HepG2 (cell line): ENCODE data around the gene MXRA7. TPM values are rescaled to one million over a fixed set of nuclear protein-coding genes. Genes with fewer than 3 reads are reported as not detected.
A peak's percentile ranks its signal among the peaks of the same experiment; 100 is the strongest.

Source experiments
- ATAD3A ChIP-seq: sonication (generic); formaldehyde crosslinking; IDR thresholded peaks from 2 replicates; pipeline ENCODE4 v1.4.0; 2020; ENCODE audit warnings: missing genetic modification reagents
- ELF4 ChIP-seq: sonication (generic); formaldehyde crosslinking; IDR thresholded peaks from 2 replicates; pipeline ENCODE4 v1.5.0; 2020; ENCODE audit warnings: missing genetic modification reagents, mild to moderate bottlenecking, moderate library complexity, borderline replicate concordance
- ETV6 ChIP-seq: sonication (generic); formaldehyde crosslinking; conservative IDR thresholded peaks from 2 replicates; pipeline ENCODE4 v1.4.0; 2020; ENCODE audit warnings: missing genetic modification reagents
- FOXO1 ChIP-seq: sonication (generic); formaldehyde crosslinking; IDR thresholded peaks from 2 replicates; pipeline ENCODE4 v1.4.0; 2020; ENCODE audit warnings: missing genetic modification reagents
- ISL2 ChIP-seq: sonication (generic); formaldehyde crosslinking; IDR thresholded peaks from 2 replicates; pipeline ENCODE4 v1.5.0; 2020; ENCODE audit warnings: missing genetic modification reagents
- JARID2 ChIP-seq: sonication (generic); formaldehyde crosslinking; IDR thresholded peaks from 2 replicates; pipeline ENCODE4 v1.8.1; 2023; ENCODE audit warnings: missing genetic modification reagents, inconsistent platforms; ENCODE audit not compliant: insufficient replicate concordance
- JUN ChIP-seq: sonication (generic); formaldehyde crosslinking; IDR thresholded peaks from 2 replicates; pipeline ENCODE4 v1.4.0; 2020; ENCODE audit warnings: mild to moderate bottlenecking, missing genetic modification reagents
- KDM3A ChIP-seq: IDR thresholded peaks from 2 replicates; pipeline ENCODE4 v1.6.1; 2018; ENCODE audit warnings: low read depth, missing compliant biosample characterization
- KLF13 ChIP-seq: sonication (generic); formaldehyde crosslinking; IDR thresholded peaks from 2 replicates; pipeline ENCODE4 v1.4.0; 2020; ENCODE audit warnings: mild to moderate bottlenecking, missing genetic modification reagents
- MEF2D ChIP-seq: sonication (generic); formaldehyde crosslinking; IDR thresholded peaks from 2 replicates; pipeline ENCODE4 v1.5.1; 2020; ENCODE audit warnings: mild to moderate bottlenecking, missing genetic modification reagents
- MTA1 ChIP-seq: sonication (generic); formaldehyde crosslinking; IDR thresholded peaks from 2 replicates; pipeline ENCODE4 v1.4.0; 2020; ENCODE audit warnings: missing genetic modification reagents, mild to moderate bottlenecking, borderline replicate concordance
- PHF20 ChIP-seq: sonication (generic); formaldehyde crosslinking; IDR thresholded peaks from 2 replicates; pipeline ENCODE4 v1.5.0; 2020; ENCODE audit warnings: mild to moderate bottlenecking, missing genetic modification reagents
- SETDB1 ChIP-seq: sonication (generic); formaldehyde crosslinking; IDR thresholded peaks from 2 replicates; pipeline ENCODE4 v1.5.1; 2020; ENCODE audit warnings: missing genetic modification reagents, mild to moderate bottlenecking, borderline replicate concordance
- SP5 ChIP-seq: IDR thresholded peaks from 2 replicates; pipeline ENCODE4 v1.6.1; 2016; ENCODE audit warnings: low read depth, borderline replicate concordance
- TOPORS ChIP-seq: sonication (generic); formaldehyde crosslinking; IDR thresholded peaks from 2 replicates; pipeline ENCODE4 v1.8.0; 2023; ENCODE audit warnings: mild to moderate bottlenecking, missing genetic modification reagents
- YEATS4 ChIP-seq: sonication (generic); formaldehyde crosslinking; IDR thresholded peaks from 2 replicates; pipeline ENCODE4 v1.4.0; 2020; ENCODE audit warnings: missing genetic modification reagents, borderline replicate concordance
- ZFP37 ChIP-seq: sonication (generic); formaldehyde crosslinking; IDR thresholded peaks from 2 replicates; pipeline ENCODE4 v1.4.0; 2020; ENCODE audit warnings: missing genetic modification reagents, borderline replicate concordance
- ZNF160 ChIP-seq: sonication (generic); formaldehyde crosslinking; IDR thresholded peaks from 2 replicates; pipeline ENCODE4 v1.8.0; 2022; ENCODE audit warnings: mild to moderate bottlenecking, inconsistent platforms, missing genetic modification reagents
- ZNF383 ChIP-seq: sonication (generic); formaldehyde crosslinking; IDR thresholded peaks from 2 replicates; pipeline ENCODE4 v1.4.0; 2020; ENCODE audit warnings: missing genetic modification reagents, mild to moderate bottlenecking, borderline replicate concordance
- ZNF772 ChIP-seq: sonication (generic); formaldehyde crosslinking; IDR thresholded peaks from 2 replicates; pipeline ENCODE4 v1.5.0; 2020; ENCODE audit warnings: mild to moderate bottlenecking, missing genetic modification reagents
- polyA plus RNA-seq, 8 experiments: library from polyadenylated mRNA; depleted of rRNA in 3 of 8; stranded (reverse) in 7 of 8; unstranded in 1 of 8; fragments of >200 nt; fragmentation: Illumina TruSeq in 4 of 8; extraction: Trizol in 4 of 8; gene quantifications; 2 replicates each; pipeline versions ENCODE4 v1.2.1 to v1.2.3, GENCODE V29; 2011 to 2016; ENCODE audit warnings: low read depth in 4 of 8, missing spikeins in 1 of 8, mixed read lengths in 1 of 8; ENCODE audit not compliant: insufficient read depth in 1 of 8
- total RNA-seq, 5 experiments: library from RNA; depleted of rRNA; stranded (reverse); fragments of >200 nt; fragmentation: Illumina TruSeq; extraction: Trizol; gene quantifications; 2 replicates each; pipeline ENCODE4 v1.2.3, GENCODE V29; 2016; ENCODE audit warnings: low read depth in 1 of 5
- TF ChIP-seq, protein P1 (sequence below), 2 experiments: sonication (generic) in 1 of 2; formaldehyde crosslinking in 1 of 2; IDR thresholded peaks; 2 replicates each; pipeline versions ENCODE4 v1.4.0 to v1.6.1; 2016 to 2020; ENCODE audit warnings: borderline replicate concordance in 1 of 2, low read depth in 1 of 2, mild to moderate bottlenecking in 1 of 2, missing genetic modification reagents in 1 of 2
- TF ChIP-seq, protein P2 (sequence below): sonication (generic); formaldehyde crosslinking; IDR thresholded peaks from 2 replicates; pipeline ENCODE4 v1.5.1; 2020; ENCODE audit warnings: mild to moderate bottlenecking, missing genetic modification reagents, moderate library complexity
- TF ChIP-seq, protein P3 (sequence below): sonication (generic); formaldehyde crosslinking; IDR thresholded peaks from 2 replicates; pipeline ENCODE4 v1.4.0; 2020; ENCODE audit warnings: missing genetic modification reagents

Gene MXRA7
- total and polyA plus RNA-seq, 2 of the 13 experiments (the other 11 are each of a cell fraction or from before 2014, with no cell fraction given) = 44.8 to 112 TPM

DNA sequence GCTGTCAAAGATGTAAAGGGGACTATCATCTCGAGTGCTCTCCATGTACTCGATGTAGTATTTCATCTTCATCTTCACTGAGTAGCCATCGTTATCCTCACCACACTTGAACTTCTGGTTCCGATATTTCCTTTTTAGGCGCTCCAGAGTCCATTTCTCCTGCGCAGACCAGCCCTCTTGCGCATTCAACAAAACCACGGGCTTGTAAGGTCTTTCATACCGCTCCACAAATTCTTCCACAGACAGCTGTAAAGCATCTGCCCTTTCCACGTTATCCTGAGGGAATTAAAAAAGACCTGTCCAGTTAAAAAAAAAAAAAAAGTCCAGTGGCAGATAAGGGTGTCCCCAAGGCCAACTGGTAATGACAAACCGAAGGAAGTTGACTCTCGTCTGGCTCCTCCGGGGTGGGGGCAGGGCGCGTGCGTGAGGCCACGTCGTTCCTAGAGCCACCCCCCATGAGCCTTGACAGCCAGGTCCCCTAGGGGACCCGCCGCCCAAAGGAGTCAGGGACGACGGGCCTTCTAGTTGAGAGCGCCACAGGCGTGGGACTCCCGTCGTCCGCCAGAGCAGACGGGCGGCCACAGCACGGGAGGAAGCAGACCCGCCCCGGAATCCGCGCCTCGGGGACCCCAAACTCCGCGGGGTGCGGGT lies 14.9 kb upstream of the MXRA7 start (continued):
- TF ChIP-seq, protein P1, sequence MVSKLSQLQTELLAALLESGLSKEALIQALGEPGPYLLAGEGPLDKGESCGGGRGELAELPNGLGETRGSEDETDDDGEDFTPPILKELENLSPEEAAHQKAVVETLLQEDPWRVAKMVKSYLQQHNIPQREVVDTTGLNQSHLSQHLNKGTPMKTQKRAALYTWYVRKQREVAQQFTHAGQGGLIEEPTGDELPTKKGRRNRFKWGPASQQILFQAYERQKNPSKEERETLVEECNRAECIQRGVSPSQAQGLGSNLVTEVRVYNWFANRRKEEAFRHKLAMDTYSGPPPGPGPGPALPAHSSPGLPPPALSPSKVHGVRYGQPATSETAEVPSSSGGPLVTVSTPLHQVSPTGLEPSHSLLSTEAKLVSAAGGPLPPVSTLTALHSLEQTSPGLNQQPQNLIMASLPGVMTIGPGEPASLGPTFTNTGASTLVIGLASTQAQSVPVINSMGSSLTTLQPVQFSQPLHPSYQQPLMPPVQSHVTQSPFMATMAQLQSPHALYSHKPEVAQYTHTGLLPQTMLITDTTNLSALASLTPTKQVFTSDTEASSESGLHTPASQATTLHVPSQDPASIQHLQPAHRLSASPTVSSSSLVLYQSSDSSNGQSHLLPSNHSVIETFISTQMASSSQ (IDR thresholded peaks at IDR 0.05; ENCODE audit: low read depth) = no peak
- TF ChIP-seq, protein P1 (CRISPR knock-in tag; IDR thresholded peaks at IDR 0.05; ENCODE audit: borderline replicate concordance) = no peak
- TF ChIP-seq JUN (CRISPR knock-in tag) (no peak), TOPORS (CRISPR knock-in tag) (no peak), YEATS4 (CRISPR knock-in tag) (no peak), KLF13 (CRISPR knock-in tag) (no peak), ELF4 (CRISPR knock-in tag) (no peak), ZFP37 (CRISPR knock-in tag) (no peak), ZNF160 (CRISPR knock-in tag) (no peak), ZNF383 (CRISPR knock-in tag) (no peak), KDM3A (CRISPR knock-in tag) (no peak), JARID2 (CRISPR knock-in tag) (no peak), PHF20 (CRISPR knock-in tag) (no peak), ISL2 (no peak), SETDB1 (CRISPR knock-in tag) (no peak), ZNF772 (CRISPR knock-in tag) (no peak; the same call in 1 of the 2 replicates), ETV6 (CRISPR knock-in tag) (no peak; the same call in 1 of the 2 replicates), FOXO1 (CRISPR knock-in tag) (no peak), MTA1 (no peak; the same call in 1 of the 2 replicates), SP5 (CRISPR knock-in tag) (0 out of 2 replicates have a peak, but pooled peaks have one; percentile 35), ATAD3A (no peak), MEF2D (CRISPR knock-in tag) (no peak)
- TF ChIP-seq, protein P2, sequence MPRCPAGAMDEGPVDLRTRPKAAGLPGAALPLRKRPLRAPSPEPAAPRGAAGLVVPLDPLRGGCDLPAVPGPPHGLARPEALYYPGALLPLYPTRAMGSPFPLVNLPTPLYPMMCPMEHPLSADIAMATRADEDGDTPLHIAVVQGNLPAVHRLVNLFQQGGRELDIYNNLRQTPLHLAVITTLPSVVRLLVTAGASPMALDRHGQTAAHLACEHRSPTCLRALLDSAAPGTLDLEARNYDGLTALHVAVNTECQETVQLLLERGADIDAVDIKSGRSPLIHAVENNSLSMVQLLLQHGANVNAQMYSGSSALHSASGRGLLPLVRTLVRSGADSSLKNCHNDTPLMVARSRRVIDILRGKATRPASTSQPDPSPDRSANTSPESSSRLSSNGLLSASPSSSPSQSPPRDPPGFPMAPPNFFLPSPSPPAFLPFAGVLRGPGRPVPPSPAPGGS (CRISPR knock-in tag) = no peak
- TF ChIP-seq, protein P3, sequence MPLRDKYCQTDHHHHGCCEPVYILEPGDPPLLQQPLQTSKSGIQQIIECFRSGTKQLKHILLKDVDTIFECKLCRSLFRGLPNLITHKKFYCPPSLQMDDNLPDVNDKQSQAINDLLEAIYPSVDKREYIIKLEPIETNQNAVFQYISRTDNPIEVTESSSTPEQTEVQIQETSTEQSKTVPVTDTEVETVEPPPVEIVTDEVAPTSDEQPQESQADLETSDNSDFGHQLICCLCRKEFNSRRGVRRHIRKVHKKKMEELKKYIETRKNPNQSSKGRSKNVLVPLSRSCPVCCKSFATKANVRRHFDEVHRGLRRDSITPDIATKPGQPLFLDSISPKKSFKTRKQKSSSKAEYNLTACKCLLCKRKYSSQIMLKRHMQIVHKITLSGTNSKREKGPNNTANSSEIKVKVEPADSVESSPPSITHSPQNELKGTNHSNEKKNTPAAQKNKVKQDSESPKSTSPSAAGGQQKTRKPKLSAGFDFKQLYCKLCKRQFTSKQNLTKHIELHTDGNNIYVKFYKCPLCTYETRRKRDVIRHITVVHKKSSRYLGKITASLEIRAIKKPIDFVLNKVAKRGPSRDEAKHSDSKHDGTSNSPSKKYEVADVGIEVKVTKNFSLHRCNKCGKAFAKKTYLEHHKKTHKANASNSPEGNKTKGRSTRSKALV = no peak
